ENCODE data around the gene ATP2B3. TPM values are rescaled to one million over a fixed set of nuclear protein-coding genes. Genes with fewer than 3 reads are reported as not detected.

Gene ATP2B3
- total and polyA plus RNA-seq, 2 of the 4 experiments (the other 2 are of a cell fraction) = under 0.01 to 0.03 TPM

- no peak for DNase-seq
- H3K9ac ChIP-seq (ENCODE audit: low read depth, low read length) = no peak overlapping the region
- in situ Hi-C loops (cut with MboI; ENCODE audit: low sequenced_read_pairs) (no loop called here), dilution Hi-C loops (cut with HindIII; ENCODE audit: low sequenced_read_pairs, unreplicated experiment) (no loop called here), intact Hi-C loops (cut with micrococcal nuclease) (no loop called here)
- peaks cover 2% of the 10 kb centered on the region; the same call in 1 of the 2 replicates for H3K9me3 ChIP-seq (ENCODE audit: control insufficient read depth, insufficient read depth, low read length)
- WGBS, 2 experiments (ENCODE audit: extremely low coverage in 2 of 2, insufficient read length in 1 of 2) = 58% methylated on average over 3 of the region's 15 CpGs; no CpG with 5 or more reads in 1 of the 2 experiments
- TF ChIP-seq SMC3 (IDR thresholded peaks at IDR 0.05; ENCODE audit: low read depth, low read length) (no peak), CHD1 (IDR thresholded peaks at IDR 0.05; ENCODE audit: low read depth, low read length) (no peak), RCOR1 (IDR thresholded peaks at IDR 0.05; ENCODE audit: insufficient replicate concordance, low read length) (no peak), NFE2L2 (IDR thresholded peaks at IDR 0.05; ENCODE audit: low read depth, low read length) (no peak), FOS (IDR thresholded peaks at IDR 0.05; ENCODE audit: low read depth, low read length) (no peak), POLR2A (IDR thresholded peaks at IDR 0.05; ENCODE audit: low read depth, low read length) (no peak), ELK1 (IDR thresholded peaks at IDR 0.05; ENCODE audit: borderline replicate concordance, low read depth, low read length) (no peak), USF2 (IDR thresholded peaks at IDR 0.05; ENCODE audit: low read depth, low read length) (no peak), BHLHE40 (IDR thresholded peaks at IDR 0.05; ENCODE audit: low read depth, low read length) (no peak)
- no peak overlapping the region for H2BK20ac ChIP-seq (ENCODE audit: low read depth, low read length)
- H4K8ac ChIP-seq (ENCODE audit: low read depth in 2 of 2, low read length in 2 of 2) = no peak overlapping the region
- H3K14ac ChIP-seq (replicated peaks; ENCODE audit: low read depth, low read length) = no peak overlapping the region
- H3K4me3 ChIP-seq (ENCODE audit: insufficient read depth, low read depth, low read length) = no peak overlapping the region
- no peak overlapping the region for H3K27ac ChIP-seq (ENCODE audit: insufficient read depth, low read length)
- no peak overlapping the region for H2BK5ac ChIP-seq (ENCODE audit: low read depth, low read length, poor library complexity, severe bottlenecking)
- no peak overlapping the region for H2AK9ac ChIP-seq (replicated peaks; ENCODE audit: low read depth, low read length, poor library complexity)
- no peak overlapping the region for H2BK15ac ChIP-seq (ENCODE audit: low read depth, low read length)
- no peak for ATAC-seq (ENCODE audit: low read depth)
- no peaks in the 10 kb centered on the region for H3K36me3 ChIP-seq (ENCODE audit: control insufficient read depth, insufficient read depth, low read length)
- H3K56ac ChIP-seq (ENCODE audit: extremely low read depth, insufficient read depth, low read length) = no peak overlapping the region
- H3K18ac ChIP-seq (ENCODE audit: low read depth, low read length) = no peak overlapping the region
- H3K4me2 ChIP-seq (ENCODE audit: low read depth, low read length) = no peak overlapping the region
- H4K91ac ChIP-seq (ENCODE audit: insufficient read depth, low read depth, low read length) = no peak overlapping the region
- H4K20me1 ChIP-seq (ENCODE audit: insufficient read depth, low read length) = no peaks in the 10 kb centered on the region
- H3K4me1 ChIP-seq (ENCODE audit: control insufficient read depth, insufficient read depth, low read length) = no peaks in the 10 kb centered on the region
- H2BK120ac ChIP-seq (ENCODE audit: low read depth, low read length) = no peak overlapping the region
- H3K27me3 ChIP-seq (ENCODE audit: control insufficient read depth, insufficient read depth, low read length) = peaks cover 28% of the 10 kb centered on the region; the same call in 1 of the 2 replicates
- H2AK5ac ChIP-seq (ENCODE audit: low read depth, low read length) = no peak overlapping the region
- no TSS peak for BruUV-seq (replicated peaks)
- no peak overlapping the region for H3K23ac ChIP-seq (ENCODE audit: low read depth, low read length)
- H4K5ac ChIP-seq (ENCODE audit: low read depth, low read length) = no peak overlapping the region
- no peak overlapping the region for H3K4ac ChIP-seq (ENCODE audit: low read depth, low read length)
- no peak overlapping the region for H2AFZ ChIP-seq (replicated peaks; ENCODE audit: low read length, poor library complexity)
- no peaks in the 10 kb centered on the region for H3K9me1 ChIP-seq (ENCODE audit: insufficient read depth, low read length)
- POLR2A ChIA-PET (ENCODE audit: unreplicated experiment) = no interaction called here
- H3K79me1 ChIP-seq (ENCODE audit: low read depth in 1 of 2, low read length in 2 of 2) = no peaks in the 10 kb centered on the region
- CTCF ChIA-PET = no interaction called here
These were observed 9.8 kb downstream of the ATP2B3 start for GRCh38 chrX:153527208-153527607.
